H7 (cell line): ENCODE measurements around the gene NACC2. TPM values are rescaled to one million over a fixed set of nuclear protein-coding genes. Genes with fewer than 3 reads are reported as not detected.

Experiments used
- DNase-seq: peaks from one replicate; pipeline ENCODE4 v3.0.0; 2012
- H3K27me3 ChIP-seq: 2 replicates; pipeline ENCODE4 v1.6.0; 2011; ENCODE audit warnings: mild to moderate bottlenecking, low read length; ENCODE audit not compliant: control insufficient read depth, insufficient read depth
- H3K36me3 ChIP-seq: replicated peaks from 2 replicates; pipeline ENCODE4 v1.5.1; 2011; ENCODE audit warnings: low read length; ENCODE audit not compliant: control insufficient read depth, insufficient read depth
- H3K4me3 ChIP-seq: 2 replicates; pipeline ENCODE4 v1.5.1; 2011; ENCODE audit warnings: low read depth, mild to moderate bottlenecking, control low read depth, low read length, moderate library complexity; ENCODE audit not compliant: insufficient read depth
- total RNA-seq: library from RNA; depleted of rRNA; stranded (reverse); fragments of >200 nt; shearing (Covaris generic); gene quantifications from 2 replicates; pipeline ENCODE4 v1.2.3, GENCODE V29; 2014; rRNA removed

NACC2 gene, protein sequence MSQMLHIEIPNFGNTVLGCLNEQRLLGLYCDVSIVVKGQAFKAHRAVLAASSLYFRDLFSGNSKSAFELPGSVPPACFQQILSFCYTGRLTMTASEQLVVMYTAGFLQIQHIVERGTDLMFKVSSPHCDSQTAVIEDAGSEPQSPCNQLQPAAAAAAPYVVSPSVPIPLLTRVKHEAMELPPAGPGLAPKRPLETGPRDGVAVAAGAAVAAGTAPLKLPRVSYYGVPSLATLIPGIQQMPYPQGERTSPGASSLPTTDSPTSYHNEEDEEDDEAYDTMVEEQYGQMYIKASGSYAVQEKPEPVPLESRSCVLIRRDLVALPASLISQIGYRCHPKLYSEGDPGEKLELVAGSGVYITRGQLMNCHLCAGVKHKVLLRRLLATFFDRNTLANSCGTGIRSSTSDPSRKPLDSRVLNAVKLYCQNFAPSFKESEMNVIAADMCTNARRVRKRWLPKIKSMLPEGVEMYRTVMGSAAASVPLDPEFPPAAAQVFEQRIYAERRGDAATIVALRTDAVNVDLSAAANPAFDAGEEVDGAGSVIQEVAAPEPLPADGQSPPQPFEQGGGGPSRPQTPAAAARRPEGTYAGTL
- total RNA-seq = 16.6 and 19.3 TPM in 2 replicates

GRCh38 chr9:136095070-136096058 is at the start of gene NACC2:
NACC2 (minus strand) TSS chr9:136095289; CDS start chr9:136050521, 44,768 bp downstream.
- peaks cover 17% of the 10 kb centered on the region for H3K27me3 ChIP-seq
- H3K36me3 ChIP-seq = no peaks in the 10 kb centered on the region
- peak; percentile 92 for DNase-seq
- H3K4me3 ChIP-seq = peak within 1 kb of the TSS; percentile 59

GRCh38 chr9:136144450-136144849 is 49.4 kb upstream of the NACC2 start:
- no peak for DNase-seq
- H3K4me3 ChIP-seq = no peak overlapping the region
- H3K27me3 ChIP-seq = no peaks in the 10 kb centered on the region

DNA sequence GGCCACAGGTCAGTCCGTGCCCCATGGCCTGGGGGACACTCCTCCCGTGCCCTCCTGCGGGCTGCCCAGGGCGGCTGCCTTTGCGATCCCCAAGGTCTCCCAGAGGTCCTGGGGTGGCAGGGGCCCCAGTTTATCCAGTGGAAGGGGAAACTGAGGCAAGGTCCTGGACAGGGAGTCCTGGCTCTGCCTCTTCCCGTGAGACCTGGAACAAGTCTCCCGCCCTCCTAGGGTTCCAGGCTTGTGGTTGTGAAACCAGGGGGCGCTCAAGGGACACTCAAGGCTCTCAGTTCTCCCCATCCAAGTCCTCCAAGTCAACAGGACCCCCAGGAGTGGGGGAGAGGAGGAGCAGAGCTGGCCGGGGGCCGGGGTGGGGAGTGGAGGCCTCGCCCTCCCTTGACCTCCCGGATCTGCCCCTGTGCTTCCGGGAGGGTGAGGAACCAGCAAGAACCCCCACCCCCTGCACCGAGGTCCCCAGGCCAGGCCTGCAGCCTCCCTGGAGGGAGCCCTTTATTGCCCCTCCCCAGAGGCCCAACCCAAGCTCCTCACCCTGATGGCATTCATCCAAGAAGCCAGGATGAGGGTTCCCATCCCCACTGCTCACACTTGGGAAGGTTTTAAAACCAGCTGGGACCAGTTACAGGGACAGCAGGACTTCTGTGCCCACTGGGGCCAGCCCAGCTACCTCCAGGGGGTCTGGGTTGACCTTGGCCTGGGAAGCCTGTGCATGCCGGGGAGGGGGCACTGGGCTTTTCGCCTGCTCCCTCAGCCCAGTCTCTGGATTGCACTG is 48.3 kb upstream of the NACC2 start:
- H3K4me3 ChIP-seq = no peak overlapping the region
- DNase-seq = peak; percentile 94
- H3K27me3 ChIP-seq = no peaks in the 10 kb centered on the region
- no peaks in the 10 kb centered on the region for H3K36me3 ChIP-seq

More at GRCh38 chr9:136144450-136144849, 49.4 kb upstream of the NACC2 start:
- H3K36me3 ChIP-seq = no peaks in the 10 kb centered on the region

GRCh38 chr9:136142859-136143214 is 47.7 kb upstream of the NACC2 start:
- H3K36me3 ChIP-seq = no peaks in the 10 kb centered on the region
- DNase-seq = peak; percentile 65
- no peak overlapping the region for H3K4me3 ChIP-seq
- H3K27me3 ChIP-seq = no peaks in the 10 kb centered on the region

DNA sequence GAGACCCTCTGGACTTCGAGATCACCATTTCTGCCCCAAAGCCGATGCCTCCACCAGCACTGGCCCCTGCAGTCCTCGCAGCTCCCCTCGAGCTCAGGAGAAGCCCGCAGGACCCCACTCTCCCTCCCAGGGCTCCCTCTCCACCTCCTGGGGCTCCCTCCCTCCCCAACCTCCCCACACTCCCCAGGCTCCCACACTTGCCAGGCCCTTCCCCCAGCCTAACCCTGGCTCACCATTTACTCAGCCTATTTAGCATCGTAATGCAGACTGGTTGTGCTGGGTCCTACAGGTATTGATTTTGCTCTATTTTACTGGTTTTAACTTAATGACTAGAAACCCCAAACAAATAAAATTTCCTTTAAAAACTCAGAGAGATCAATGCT is 47.3 kb upstream of the NACC2 start:
- no peaks in the 10 kb centered on the region for H3K27me3 ChIP-seq
- H3K4me3 ChIP-seq = no peak overlapping the region
- DNase-seq = peak; percentile 79
- no peaks in the 10 kb centered on the region for H3K36me3 ChIP-seq

- peak; percentile 67 for DNase-seq
- Histone ChIP-seq H3K4me3 (no peak overlapping the region), H3K27me3 (no peaks in the 10 kb centered on the region), H3K36me3 (no peaks in the 10 kb centered on the region)
Measured at GRCh38 chr9:136141682-136142413, 46.8 kb upstream of the NACC2 start.

DNA sequence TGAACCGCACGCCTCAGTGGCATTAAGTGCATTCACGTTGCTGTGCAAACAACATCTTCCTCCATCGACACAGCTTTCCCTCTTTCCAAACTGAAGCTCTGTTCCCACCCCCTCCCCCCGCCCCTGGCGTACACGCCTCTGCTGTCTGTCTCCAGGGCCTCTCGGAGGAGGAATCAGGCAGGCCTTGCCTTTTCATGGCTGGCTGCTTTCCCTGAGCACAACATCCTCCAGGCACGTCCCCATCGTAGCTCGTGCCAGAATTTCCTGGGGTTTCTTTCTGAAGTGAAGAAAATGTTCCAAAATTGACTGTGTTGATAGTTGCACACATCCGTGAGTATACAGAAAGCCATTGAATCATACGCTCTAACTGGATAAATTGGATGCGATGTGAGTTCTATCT is 45.9 kb upstream of the NACC2 start:
- no peaks in the 10 kb centered on the region for H3K36me3 ChIP-seq
- DNase-seq = no peak
- no peak overlapping the region for H3K4me3 ChIP-seq
- H3K27me3 ChIP-seq = no peaks in the 10 kb centered on the region

DNA sequence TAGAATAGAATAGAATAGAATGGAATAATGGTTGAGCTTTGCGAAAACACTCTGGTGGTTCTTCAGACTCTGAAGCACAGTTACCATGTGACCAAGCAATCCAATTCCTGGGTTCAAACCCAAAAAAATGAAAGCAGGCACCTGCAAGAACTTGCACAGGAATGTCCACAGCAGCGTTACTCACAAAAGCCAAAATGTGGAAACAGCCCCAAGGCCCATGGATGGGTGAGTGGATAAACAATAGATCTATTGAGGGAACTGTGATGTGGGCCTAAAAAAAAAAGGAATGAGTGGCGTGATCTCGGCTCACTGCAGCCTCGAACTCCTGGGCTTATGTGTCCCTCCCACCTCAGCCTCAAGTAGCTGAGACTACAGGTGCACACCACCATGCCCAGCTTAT is 45.0 kb upstream of the NACC2 start:
- no peaks in the 10 kb centered on the region for H3K27me3 ChIP-seq
- H3K36me3 ChIP-seq = no peaks in the 10 kb centered on the region
- no peak for DNase-seq
- H3K4me3 ChIP-seq = no peak overlapping the region

- Histone ChIP-seq H3K36me3 (no peaks in the 10 kb centered on the region), H3K4me3 (no peak overlapping the region), H3K27me3 (peaks cover 8% of the 10 kb centered on the region)
- peak; percentile 95 for DNase-seq
Measured at GRCh38 chr9:136138566-136138965, 43.5 kb upstream of the NACC2 start.

- no peak overlapping the region for H3K4me3 ChIP-seq
- H3K36me3 ChIP-seq = no peaks in the 10 kb centered on the region
- DNase-seq = peak; percentile 69
- peaks cover 12% of the 10 kb centered on the region for H3K27me3 ChIP-seq
Measured at GRCh38 chr9:136137321-136138265, 42.5 kb upstream of the NACC2 start.

GRCh38 chr9:136136127-136136925 is 41.2 kb upstream of the NACC2 start:
- no peak overlapping the region for H3K4me3 ChIP-seq
- H3K36me3 ChIP-seq = no peaks in the 10 kb centered on the region
- H3K27me3 ChIP-seq = peaks cover 13% of the 10 kb centered on the region
- peak; percentile 52 for DNase-seq
